Esophagus squamous epithelium (tissue), 5 donors: ENCODE measurements around the gene PRRT3. TPM values are rescaled to one million over a fixed set of nuclear protein-coding genes. Genes with fewer than 3 reads are reported as not detected.
"Not testable (repeated sequence)": the region's sequence is repeated elsewhere in the genome, so short reads cannot be mapped to it uniquely, and the experiment has no call there.

Source experiments
- DNase-seq: peaks from one replicate; lab custom pipeline; 2025; lab: John Stamatoyannopoulos, UW
- H3K27ac ChIP-seq, 4 donors: fragments of 200-600 bp; sonication (generic); one replicate each; pipeline ENCODE4 v1.5.1; 2016 to 2019; ENCODE audit warnings: mild to moderate bottlenecking in 1 of 4
- H3K27me3 ChIP-seq, 4 donors: fragments of 200-600 bp; sonication (generic); 1 replicate in 3 of 4; 2 replicates in 1 of 4; pipeline versions ENCODE4 v1.5.1 to v1.6.0; 2017 to 2021; ENCODE audit warnings: antibody characterized with exemption in 1 of 4
- H3K36me3 ChIP-seq, 3 donors: fragments of 200-600 bp; sonication (generic); one replicate each; pipeline ENCODE4 v1.5.1; 2016 to 2019
- H3K4me1 ChIP-seq, 3 donors: fragments of 200-600 bp; sonication (generic); one replicate each; pipeline ENCODE4 v1.5.1; 2017 to 2019
- H3K4me3 ChIP-seq, 4 donors: fragments of 200-600 bp; sonication (generic); 1 replicate in 3 of 4; 2 replicates in 1 of 4; pipeline ENCODE4 v1.5.1; 2016 to 2019; ENCODE audit warnings: mild to moderate bottlenecking in 2 of 4, moderate library complexity in 1 of 4
- H3K9me3 ChIP-seq, 3 donors: fragments of 200-600 bp; sonication (generic); one replicate each; pipeline ENCODE4 v1.5.1; 2016 to 2019
- POLR2A ChIP-seq, 4 donors: fragments of 450-650 bp; IDR thresholded peaks; one replicate each; pipeline ENCODE4 v1.6.1; 2017; ENCODE audit warnings: antibody characterized with exemption in 4 of 4, mild to moderate bottlenecking in 4 of 4, moderate library complexity in 3 of 4
- WGBS, 2 donors: methylation state at CpG; one replicate each; pipeline ENCODE4 v1.1.5; 2018; 5-methylcytosine and 5-hydroxymethylcytosine counted together
- intact Hi-C: fragments of 100-400 bp; cut with DNase I; formaldehyde crosslinking; loops from one replicate; pipeline ENCODE4 v1.15.0; 2022
- total RNA-seq, 4 donors: library from RNA; depleted of rRNA; stranded (reverse); fragments of >200 nt; gene quantifications; one replicate each; pipeline ENCODE4 v1.1.0, GENCODE V29; 2016
- TF ChIP-seq, protein P1 (sequence below), 6 experiments: fragments of 450-650 bp in 4 of 6; fragments of 200-600 bp in 2 of 6; sonication (generic) in 2 of 6; IDR thresholded peaks; one replicate each; pipeline ENCODE4 v1.5.1; 2016 to 2019; ENCODE audit warnings: antibody characterized with exemption in 6 of 6, mild to moderate bottlenecking in 4 of 6, moderate library complexity in 4 of 6
- donor health status: DM: yes; HTN: yes; CAD: no.

The PRRT3 gene
- total RNA-seq, 4 donors from 2014 or later: 0.72 to 1.9 (median 1.0) TPM

DNA sequence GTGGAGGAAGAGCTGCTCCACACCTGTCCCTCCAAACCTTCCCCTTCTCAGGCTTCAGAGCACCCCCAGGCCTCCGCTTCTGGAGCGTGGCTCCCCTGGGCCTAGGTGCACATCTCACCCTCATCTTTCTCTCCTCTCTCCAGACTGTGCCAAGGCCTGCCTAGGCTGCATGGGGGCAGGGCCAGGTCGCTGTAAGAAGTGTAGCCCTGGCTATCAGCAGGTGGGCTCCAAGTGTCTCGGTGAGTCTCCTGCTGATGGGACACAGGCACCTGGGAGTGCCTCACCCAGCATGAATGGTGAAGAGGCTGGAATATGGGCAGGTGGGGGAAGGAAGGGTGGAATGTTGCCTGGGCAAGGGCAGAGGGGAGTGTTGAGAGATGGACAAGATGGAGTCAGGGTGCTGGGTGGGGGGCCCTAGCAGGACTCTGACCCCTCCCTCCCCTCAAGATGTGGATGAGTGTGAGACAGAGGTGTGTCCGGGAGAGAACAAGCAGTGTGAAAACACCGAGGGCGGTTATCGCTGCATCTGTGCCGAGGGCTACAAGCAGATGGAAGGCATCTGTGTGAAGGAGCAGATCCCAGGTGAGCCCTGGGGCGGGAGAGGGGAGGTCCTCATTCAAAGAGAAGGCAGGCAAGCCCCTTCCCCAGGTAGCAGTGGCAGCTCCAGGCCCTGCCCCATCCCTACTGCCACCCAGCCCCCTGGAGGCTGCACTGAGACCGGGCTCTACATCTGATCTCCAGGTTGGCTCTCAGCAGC lies 9.1 kb downstream of the PRRT3 start:
- Histone ChIP-seq H3K4me1 (peaks cover 5 to 30% (median 7%) of the 10 kb centered on the region in 3 donors), H3K27me3 (no peaks in the 10 kb centered on the region), H3K9me3 (no peaks in the 10 kb centered on the region), H3K4me3 (no peak overlapping the region), H3K27ac (no peak overlapping the region), H3K36me3 (peaks cover 0 to 38% (median 5%) of the 10 kb centered on the region in 3 donors)
- TF ChIP-seq, protein P1, sequence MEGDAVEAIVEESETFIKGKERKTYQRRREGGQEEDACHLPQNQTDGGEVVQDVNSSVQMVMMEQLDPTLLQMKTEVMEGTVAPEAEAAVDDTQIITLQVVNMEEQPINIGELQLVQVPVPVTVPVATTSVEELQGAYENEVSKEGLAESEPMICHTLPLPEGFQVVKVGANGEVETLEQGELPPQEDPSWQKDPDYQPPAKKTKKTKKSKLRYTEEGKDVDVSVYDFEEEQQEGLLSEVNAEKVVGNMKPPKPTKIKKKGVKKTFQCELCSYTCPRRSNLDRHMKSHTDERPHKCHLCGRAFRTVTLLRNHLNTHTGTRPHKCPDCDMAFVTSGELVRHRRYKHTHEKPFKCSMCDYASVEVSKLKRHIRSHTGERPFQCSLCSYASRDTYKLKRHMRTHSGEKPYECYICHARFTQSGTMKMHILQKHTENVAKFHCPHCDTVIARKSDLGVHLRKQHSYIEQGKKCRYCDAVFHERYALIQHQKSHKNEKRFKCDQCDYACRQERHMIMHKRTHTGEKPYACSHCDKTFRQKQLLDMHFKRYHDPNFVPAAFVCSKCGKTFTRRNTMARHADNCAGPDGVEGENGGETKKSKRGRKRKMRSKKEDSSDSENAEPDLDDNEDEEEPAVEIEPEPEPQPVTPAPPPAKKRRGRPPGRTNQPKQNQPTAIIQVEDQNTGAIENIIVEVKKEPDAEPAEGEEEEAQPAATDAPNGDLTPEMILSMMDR (IDR thresholded peaks at IDR 0.05): no peak
- TF ChIP-seq POLR2A (IDR thresholded peaks at IDR 0.05): no peak
- 78 to 80% methylated on average over 7 to 9 of the region's 11 CpGs for WGBS, 2 donors
- intact Hi-C loops: loop anchor here (10.0 kb wide), 1 partner anchor 72 kb away; no protein-coding TSS in a partner anchor
- DNase-seq: no peak

DNA sequence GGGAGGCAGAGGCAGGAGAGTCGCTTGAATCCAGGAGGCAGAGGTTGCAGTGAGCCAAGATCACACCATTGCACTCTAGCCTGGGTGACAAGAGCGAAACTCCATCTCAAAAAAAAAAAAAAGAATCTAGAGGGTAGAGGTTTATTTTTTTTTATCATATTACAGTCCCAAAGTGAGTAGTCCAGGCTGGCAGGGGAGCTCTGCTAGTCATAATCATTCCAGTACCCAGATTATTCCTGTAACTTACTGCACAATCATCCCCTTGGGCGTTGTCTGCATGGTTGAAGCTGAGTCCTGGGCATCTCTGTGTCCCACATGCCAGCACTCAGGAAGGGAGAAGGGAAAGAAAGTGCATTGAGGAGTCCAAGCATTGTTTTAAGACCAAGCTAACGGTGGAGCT lies 10.0 kb downstream of the PRRT3 start:
- TF ChIP-seq POLR2A (IDR thresholded peaks at IDR 0.05): no peak
- TF ChIP-seq, protein P1 (IDR thresholded peaks at IDR 0.05): no peak
- Histone ChIP-seq H3K27me3 (no peaks in the 10 kb centered on the region), H3K4me1 (peaks cover 0 to 20% (median 0%) of the 10 kb centered on the region in 3 donors), H3K27ac (no peak overlapping the region), H3K9me3 (no peaks in the 10 kb centered on the region), H3K4me3 (no peak overlapping the region), H3K36me3 (peaks cover 5 to 47% (median 10%) of the 10 kb centered on the region in 3 donors)
- no peak for DNase-seq
- intact Hi-C loops: loop anchor here (10.0 kb wide), 1 partner anchor 73 kb away; no protein-coding TSS in a partner anchor
- WGBS, 2 donors: 77 to 78% methylated on average over 4 of the region's 4 CpGs

DNA sequence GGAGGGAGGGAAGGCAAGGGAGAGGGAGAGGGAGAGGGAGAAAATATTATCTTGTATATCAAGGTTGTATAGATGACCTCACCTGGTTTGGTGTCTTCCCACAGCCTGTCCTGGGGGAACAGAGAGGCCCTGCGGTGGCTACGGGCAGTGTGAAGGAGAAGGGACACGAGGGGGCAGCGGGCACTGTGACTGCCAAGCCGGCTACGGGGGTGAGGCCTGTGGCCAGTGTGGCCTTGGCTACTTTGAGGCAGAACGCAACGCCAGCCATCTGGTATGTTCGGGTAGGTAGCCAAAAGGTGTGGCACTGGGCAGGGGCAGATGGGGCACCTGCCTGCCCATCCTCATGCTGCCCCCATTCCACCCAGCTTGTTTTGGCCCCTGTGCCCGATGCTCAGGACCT lies 11.5 kb downstream of the PRRT3 start:
- H3K9me3 ChIP-seq: no peaks in the 10 kb centered on the region
- TF ChIP-seq, protein P1 (IDR thresholded peaks at IDR 0.05): no peak
- TF ChIP-seq POLR2A (IDR thresholded peaks at IDR 0.05): no peak
- H3K27ac ChIP-seq: no peak overlapping the region
- H3K4me1 ChIP-seq: peaks cover 0 to 10% (median 5%) of the 10 kb centered on the region in 3 donors
- H3K36me3 ChIP-seq: peaks cover 8 to 60% (median 10%) of the 10 kb centered on the region in 3 donors
- no peaks in the 10 kb centered on the region for H3K27me3 ChIP-seq
- no peak for DNase-seq
- WGBS, 2 donors: 88 to 95% methylated on average over 9 of the region's 10 CpGs
- no peak overlapping the region for H3K4me3 ChIP-seq
- intact Hi-C loops: loop anchor here (10.0 kb wide), 1 partner anchor 74 kb away; no protein-coding TSS in a partner anchor

DNA sequence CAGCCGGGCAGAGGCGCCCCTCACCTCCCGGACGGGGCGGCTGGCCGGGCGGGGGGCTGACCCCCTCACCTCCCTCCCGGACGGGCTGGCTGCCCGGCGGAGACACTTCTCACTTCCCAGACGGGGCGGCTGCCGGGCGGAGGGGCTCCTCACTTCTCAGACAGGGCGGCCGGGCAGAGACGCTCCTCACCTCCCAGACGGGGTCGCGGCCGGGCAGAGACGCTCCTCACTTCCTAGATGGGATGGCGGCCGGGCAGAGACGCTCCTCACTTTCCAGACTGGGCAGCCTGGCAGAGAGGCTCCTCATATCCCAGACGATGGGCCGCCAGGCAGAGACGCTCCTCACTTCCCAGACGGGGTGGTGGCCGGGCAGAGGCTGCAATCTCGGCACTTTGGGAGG lies 12.3 kb downstream of the PRRT3 start:
- WGBS, 2 donors: no CpG with 5 or more reads among the region's 32 CpGs
- intact Hi-C loops: loop anchor here (10.0 kb wide), 1 partner anchor 75 kb away; no protein-coding TSS in a partner anchor
- H3K9me3 ChIP-seq, DNase-seq, H3K4me3 ChIP-seq, H3K27ac ChIP-seq, H3K27me3 ChIP-seq: not testable (repeated sequence)
- H3K4me1 ChIP-seq: peaks cover 6 to 13% (median 13%) of the 10 kb centered on the region in 3 donors
- H3K36me3 ChIP-seq: peaks cover 8 to 66% (median 10%) of the 10 kb centered on the region in 3 donors

DNA sequence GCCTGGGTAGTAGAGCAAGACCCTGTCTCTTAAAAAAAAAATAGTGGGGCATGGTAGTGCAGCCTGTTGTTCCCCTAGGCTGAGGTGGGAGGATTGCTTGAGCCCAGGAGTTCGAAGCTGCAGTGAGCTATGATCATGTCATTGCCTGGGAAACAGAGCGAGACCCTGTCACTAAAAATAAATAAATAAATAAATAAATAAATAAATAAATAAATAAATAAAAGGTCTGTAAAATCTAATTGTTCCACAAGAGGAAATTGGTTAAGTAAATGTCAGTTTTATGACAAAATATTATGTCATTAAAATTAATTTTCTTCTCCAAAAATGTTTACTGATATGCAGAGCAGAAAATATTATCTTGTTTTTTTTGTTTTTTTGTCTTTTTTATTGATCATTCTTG lies 13.2 kb downstream of the PRRT3 start:
- Histone ChIP-seq H3K9me3 (no peaks in the 10 kb centered on the region), H3K27me3 (no peaks in the 10 kb centered on the region), H3K27ac (no peak overlapping the region), H3K4me3 (no peak overlapping the region), H3K36me3 (peaks cover 8 to 61% (median 10%) of the 10 kb centered on the region in 3 donors), H3K4me1 (peaks cover 13 to 22% (median 21%) of the 10 kb centered on the region in 3 donors)
- WGBS, 2 donors: 83 to 86% methylated on average over 2 of the region's 2 CpGs
- intact Hi-C loops: no loop called here
- TF ChIP-seq, protein P1 (IDR thresholded peaks at IDR 0.05): no peak
- no peak for TF ChIP-seq POLR2A (IDR thresholded peaks at IDR 0.05)
- no peak for DNase-seq
